Stimulated activated CD4-positive, alpha-beta T cell treated with anti-CD3 and anti-CD28 coated beads, Interleukin-2, amount 100 ng/mL, for 48 hours (primary cell): Measurements from ENCODE around the gene GDA.

Source experiments
- DNase-seq, 2 donors: peaks; one replicate each; pipeline ENCODE4 v3.0.0-alpha.2; 2020

The GDA gene

GRCh38 chr9:72150661-72151060 lies 1.4 kb downstream of the GDA start:
- no peak for DNase-seq

- no peak for DNase-seq
Measured at GRCh38 chr9:72151104-72151503, 1.9 kb downstream of the GDA start.

DNA sequence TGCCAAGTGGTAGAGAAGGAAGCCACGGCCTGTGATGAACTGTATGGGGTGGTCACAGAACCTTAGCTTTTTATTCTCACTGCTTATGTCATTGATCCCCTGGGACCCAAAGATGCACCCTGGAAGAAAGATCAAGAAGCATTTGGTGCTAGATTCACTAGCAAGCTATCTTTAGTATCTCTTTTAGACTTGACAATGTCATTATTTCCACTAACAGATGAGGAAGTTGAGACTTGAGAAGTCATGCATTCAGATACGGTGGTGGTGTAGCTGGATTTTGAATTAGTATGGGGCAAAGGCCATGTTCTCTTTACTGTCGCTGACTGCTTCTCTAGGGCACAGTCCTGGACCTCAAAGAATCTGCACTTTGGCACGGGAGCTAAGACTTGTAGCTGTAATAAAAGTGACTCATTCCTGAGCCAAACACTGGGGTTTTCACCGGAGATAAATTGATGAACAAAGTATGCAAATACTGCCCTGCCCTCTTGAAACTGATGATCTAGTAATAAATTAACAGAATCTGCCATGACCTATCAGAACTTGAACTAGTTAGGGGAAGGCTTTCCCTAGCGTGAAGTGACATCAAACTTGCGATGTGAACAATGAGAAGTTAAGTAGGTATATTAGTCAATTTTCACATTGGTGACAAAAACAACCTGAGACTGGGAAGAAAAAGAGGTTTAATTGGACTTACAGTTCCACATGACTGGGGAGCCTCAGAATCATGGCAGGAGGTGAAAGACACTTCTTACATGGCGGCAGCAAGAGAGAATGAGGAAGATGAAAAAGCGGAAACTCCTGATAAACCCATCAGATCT lies 5.4 kb downstream of the GDA start:
- no peak for DNase-seq

- DNase-seq = no peak
Measured at GRCh38 chr9:72155301-72155700, 6.1 kb downstream of the GDA start.

DNA sequence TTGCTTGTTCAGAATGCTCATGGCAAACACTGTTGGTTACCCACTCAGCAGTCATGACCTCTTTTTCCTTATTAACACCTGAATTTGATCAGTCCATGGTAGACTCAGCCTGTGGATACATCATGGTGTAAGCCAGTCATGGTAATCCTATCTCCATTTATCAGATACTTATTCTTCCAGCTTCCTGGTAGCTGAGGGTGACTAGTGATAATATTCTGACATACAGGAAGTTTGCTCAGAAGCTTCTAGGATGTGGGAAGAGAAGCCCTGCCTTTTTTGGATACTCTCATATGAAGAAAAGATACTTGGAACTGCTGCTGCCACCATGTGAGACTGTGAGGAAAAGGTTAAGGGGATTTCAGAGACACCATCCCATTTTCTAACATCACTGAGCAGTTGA lies 7.3 kb downstream of the GDA start:
- no peak for DNase-seq

- no peak for DNase-seq
Measured at GRCh38 chr9:72158680-72159079, 9.4 kb downstream of the GDA start.

- DNase-seq = no peak
Measured at GRCh38 chr9:72160446-72161123, 11.3 kb downstream of the GDA start.

GRCh38 chr9:72165326-72165725 lies 16.1 kb downstream of the GDA start:
- DNase-seq = no peak

DNA sequence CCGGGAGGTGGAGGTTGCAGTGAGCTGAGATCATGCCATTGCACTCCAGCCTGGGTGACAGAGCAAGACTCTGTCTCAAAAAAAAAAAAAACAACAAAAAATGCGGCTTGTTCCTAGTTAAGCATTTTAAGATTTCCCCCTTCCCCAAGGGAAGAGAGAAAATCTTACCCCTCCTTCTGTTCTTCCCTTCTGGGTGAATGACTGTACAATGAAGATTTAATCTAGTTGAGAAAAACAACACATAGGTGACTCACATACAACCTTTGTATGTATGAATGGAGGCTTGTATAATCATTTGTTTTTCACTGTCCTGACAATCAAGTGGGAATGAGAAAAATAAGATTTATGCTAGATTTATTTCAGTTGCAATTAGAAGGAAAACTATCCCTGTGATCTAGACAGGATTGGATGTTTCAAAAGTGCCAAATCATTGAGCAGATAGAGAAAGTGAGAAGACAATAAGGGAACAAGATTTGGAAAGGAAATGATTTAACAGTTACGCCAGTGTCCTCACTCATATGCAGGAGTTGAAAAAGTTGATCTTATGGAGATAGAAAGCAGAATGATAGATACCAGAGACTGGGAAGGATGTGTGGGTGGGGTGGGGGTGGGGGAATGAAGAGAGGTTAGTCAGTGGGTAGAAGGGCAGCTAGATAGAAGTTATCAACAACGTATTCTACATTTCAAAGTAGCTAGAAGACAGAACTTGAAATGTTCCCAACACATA lies 16.7 kb downstream of the GDA start:
- no peak for DNase-seq

DNA sequence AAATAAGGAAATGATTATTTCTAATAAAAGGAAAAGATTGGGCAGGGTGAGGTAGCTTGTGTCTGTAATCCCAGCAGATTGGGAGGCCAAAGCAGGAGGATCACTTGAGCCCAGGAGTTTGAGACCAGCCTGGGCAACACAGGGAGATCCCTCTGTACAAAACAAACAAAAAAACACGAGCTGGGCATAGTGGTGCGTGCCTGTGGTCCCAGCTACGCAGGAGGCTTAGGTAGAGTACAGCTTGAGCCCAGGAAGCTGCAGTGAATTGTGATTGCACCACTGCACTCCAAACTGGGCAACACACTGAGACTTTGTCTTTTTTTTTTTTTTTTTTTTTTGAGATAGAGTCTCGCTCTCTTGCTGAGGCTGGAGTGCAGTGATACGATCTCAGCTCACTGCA lies 18.8 kb downstream of the GDA start:
- DNase-seq = no peak

- no peak for DNase-seq
Measured at GRCh38 chr9:72169178-72169577, 19.9 kb downstream of the GDA start.

DNA sequence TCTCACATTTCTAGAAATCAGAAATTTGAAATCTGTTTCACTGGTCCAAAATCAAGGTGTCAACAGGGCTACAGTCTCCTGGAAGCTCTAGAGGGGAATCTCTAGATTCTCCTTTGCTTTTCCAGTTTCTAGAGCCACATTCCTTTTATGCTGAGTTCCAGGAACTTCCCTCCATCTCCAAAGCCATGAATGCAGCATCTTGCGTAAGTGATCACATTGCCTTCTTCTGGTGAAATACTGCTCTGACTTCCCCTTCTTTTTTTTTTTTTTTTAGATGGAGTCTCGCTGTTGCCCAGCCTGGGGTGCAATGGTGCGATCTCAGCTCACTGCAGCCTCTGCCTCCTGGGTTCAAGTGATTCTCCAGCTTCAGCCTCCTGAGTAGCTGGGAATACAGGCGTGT lies 23.8 kb downstream of the GDA start:
- no peak for DNase-seq

DNA sequence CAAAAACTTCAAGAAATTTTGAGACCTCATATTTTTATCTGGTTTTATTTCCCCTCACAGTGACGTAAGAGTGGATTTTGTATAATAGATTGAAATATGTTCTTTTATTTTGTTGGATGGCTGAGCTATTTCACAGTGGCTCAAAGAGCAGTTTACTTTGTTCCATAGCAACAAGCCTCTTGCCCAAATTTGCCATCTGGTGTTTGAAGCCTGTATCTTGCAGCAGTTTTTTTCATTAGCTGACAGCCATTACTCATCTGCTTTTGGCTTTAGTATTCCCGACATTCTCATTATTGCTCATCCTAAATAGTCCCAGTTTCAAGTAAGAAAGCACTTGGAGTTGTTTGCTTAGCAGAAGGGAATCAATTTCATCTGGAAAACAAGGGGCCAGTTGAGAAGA lies 36.3 kb downstream of the GDA start:
- DNase-seq = no peak

DNA sequence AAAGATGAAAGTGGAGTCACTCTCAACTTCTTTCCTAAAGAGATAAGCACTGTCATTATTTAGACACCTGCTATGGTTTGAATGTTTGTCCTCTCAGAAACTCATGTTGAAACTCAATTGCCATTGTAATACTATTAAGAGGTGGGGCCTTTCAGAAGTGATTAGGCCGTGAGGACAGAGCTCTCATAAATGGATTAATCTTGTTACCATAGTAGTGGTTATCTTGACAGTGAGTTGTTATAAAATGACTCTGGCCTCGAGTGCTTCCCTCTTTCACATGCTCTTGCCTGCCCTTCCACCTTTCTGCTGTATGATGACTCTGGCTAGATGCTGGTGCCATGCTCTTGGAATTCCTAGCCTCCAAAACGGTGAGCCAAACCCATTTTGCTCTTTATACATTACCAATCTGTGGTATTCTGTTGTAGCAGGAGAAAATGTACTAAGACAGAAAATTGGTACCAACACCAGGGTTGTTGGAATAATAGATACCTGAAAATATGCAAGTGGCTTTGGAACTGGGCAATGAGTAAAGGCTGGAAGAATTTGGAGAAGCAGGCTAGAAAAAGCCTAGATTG lies 38.0 kb downstream of the GDA start:
- no peak for DNase-seq

DNA sequence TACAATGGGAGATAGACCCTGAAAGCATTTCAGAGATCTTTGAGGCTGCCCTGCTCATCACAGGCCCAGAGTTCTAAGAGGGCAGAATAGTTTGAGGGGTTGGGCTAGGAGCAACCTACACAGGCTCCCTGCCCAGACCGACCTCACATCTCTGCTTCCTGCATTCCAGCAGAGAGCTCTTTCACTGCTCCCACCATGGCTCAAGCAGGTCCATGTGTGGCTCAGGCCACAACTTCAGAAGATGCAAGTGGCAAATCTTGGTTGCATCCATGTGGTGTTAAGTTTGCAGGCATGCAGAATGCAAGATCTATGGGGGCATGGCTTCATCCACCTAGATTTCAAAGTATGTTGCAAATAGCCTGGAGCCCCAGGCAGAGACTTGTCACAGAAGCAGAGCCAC lies 39.0 kb downstream of the GDA start:
- no peak for DNase-seq

DNA sequence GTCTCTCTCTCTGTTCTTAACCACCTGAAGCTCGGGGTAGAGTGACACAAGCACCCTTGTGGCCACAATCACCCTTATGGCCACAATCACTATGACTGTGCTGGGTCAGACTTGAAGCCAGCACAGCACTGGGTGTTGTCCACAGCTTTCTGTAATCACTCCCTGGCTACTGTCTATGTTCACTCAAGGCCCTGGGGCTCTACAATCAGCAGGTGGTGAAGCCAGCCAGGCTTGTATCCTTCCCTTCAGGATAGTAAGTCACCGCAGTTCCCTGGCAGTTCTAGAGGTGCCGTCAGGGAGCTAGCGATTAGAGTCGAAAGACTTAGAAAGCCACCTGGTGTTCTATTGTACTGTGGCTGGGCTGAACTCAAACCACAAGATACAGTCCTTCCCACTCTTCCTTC lies 44.2 kb downstream of the GDA start:
- no peak for DNase-seq

DNA sequence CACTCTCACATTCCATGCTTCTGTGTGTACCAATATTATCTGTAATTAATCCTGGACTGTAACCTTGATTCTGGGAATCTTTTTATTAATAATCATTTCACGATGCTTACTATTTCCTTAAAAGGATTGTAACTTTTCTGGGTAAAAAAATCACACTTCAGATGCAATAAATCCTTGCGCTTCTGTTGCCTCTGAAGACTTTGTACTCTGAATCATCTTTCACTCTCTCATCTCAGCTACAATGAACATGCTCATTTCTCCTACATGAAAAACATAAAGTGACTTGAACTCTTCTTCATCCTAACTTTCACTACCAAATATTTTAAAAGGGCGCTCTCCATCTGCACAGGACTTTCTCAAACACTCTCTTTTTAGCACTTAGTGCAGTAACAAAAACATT lies 50.0 kb downstream of the GDA start:
- DNase-seq = no peak

GRCh38 chr9:72200452-72200851 lies 51.2 kb downstream of the GDA start:
- DNase-seq = no peak

- DNase-seq = no peak
Measured at GRCh38 chr9:72202009-72202408, 52.8 kb downstream of the GDA start.

DNA sequence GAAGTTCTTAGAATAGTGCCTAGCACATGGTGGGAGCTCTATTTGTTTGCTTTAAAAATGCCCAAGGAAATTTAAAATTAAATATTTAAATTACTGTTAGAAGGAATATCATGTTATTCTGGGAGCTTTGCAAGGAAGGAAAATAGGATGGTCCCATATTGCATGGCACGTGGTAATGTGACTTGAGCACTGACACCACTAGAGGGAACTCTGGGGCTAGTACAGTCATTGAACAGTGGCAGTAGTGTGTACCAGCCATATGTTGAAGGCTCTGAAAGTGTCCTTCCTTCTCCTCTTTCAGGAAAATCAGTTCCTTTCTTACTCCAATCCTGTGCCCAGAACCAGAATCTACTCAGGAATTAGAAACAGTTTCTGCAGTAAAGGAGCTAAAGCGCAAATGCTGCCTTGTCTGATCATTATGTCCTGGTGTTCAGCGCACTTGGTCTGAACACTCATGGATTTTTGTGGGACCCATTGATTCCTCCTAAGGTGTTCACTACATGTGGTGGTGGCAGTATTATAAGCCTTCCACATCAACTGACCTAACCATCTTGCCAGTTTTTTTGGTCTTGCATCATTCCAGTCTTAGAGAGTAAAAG lies 54.1 kb downstream of the GDA start:
- no peak for DNase-seq

DNA sequence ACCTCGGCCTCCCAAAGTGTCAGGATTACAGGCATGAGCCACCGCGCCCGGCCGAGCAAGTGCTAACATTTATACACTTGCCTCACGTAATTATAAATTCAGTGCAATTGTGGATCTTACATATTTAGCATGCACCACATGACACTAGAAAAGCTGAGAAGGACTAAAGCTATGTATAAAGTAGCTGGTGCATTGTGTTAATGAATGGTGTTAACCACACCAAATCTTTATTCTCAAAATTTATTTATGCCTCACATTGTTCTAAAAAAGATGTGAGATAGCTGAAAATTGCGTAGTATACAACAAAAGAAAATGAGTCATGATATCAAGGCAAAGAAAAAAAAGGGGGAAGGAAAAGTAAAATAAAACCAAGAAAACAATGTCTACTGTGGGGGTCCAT lies 54.8 kb downstream of the GDA start:
- DNase-seq = no peak

- no peak for DNase-seq
Measured at GRCh38 chr9:72205513-72205912, 56.3 kb downstream of the GDA start.

DNA sequence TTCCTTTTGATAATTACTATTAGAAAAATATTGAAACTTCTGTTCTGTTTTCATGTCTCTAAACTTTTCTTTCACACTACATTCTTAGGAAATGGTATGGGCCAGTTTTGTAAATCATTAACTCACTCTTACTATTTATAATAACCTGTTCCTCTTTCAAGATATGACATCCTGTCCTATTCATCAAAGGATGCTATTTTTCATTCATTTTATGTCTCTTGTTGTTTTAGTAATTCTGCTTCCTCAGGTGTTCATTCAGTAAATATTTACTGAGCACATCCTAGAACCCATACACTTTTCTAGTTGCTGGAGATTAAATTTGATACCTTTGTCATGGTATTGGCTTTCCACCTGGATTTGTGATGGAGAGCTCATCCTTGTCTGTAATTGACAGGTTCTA lies 58.0 kb downstream of the GDA start:
- DNase-seq = no peak
